Calu3 (cell line): Measurements from ENCODE around the gene IFNGR2. TPM values are rescaled to one million over a fixed set of nuclear protein-coding genes. Genes with fewer than 3 reads are reported as not detected.

ENCODE experiments used
- BruUV-seq: library from RNA; stranded (reverse); fragments of 400-500 nt; replicated peaks from 2 replicates; lab custom pipeline; 2021; lab: Mats Ljungman, UMichigan
- CTCF ChIA-PET: fragments of 300-600 bp; sonication (Branson Sonifier 250); formaldehyde crosslinking; loops from one replicate; lab custom pipeline; 2022; ENCODE audit warnings: antibody characterized with exemption; lab: Charles Lee
- DNase-seq: peaks from one replicate; pipeline ENCODE4 v3.0.0; 2022
- H3K27ac Mint-ChIP-seq: one replicate; pipeline ENCODE4 v1.8.0; 2022; ENCODE audit warnings: mixed read lengths; ENCODE audit not compliant: unreplicated experiment
- H3K27me3 Mint-ChIP-seq: one replicate; pipeline ENCODE4 v1.8.0; 2022; ENCODE audit warnings: mixed read lengths; ENCODE audit not compliant: unreplicated experiment
- H3K36me3 Mint-ChIP-seq: one replicate; pipeline ENCODE4 v1.8.0; 2022; ENCODE audit warnings: mild to moderate bottlenecking, moderate library complexity, mixed read lengths; ENCODE audit not compliant: insufficient read depth, unreplicated experiment
- H3K4me1 Mint-ChIP-seq: one replicate; pipeline ENCODE4 v1.8.0; 2022; ENCODE audit warnings: mild to moderate bottlenecking, low read depth, mixed read lengths; ENCODE audit not compliant: unreplicated experiment
- H3K4me3 Mint-ChIP-seq: one replicate; pipeline ENCODE4 v1.8.0; 2022; ENCODE audit warnings: mild to moderate bottlenecking, low read depth, moderate library complexity, mixed read lengths; ENCODE audit not compliant: unreplicated experiment
- H3K9me3 Mint-ChIP-seq: one replicate; pipeline ENCODE4 v1.8.0; 2022; ENCODE audit warnings: low read depth, mixed read lengths; ENCODE audit not compliant: unreplicated experiment
- CTCF ChIP-seq: fragments of 200-600 bp; IDR thresholded peaks from one replicate; pipeline ENCODE4 v1.8.0; 2022; ENCODE audit warnings: antibody characterized with exemption; ENCODE audit not compliant: unreplicated experiment
- intact Hi-C: fragments of 100-400 bp; cut with micrococcal nuclease; formaldehyde crosslinking; loops from one replicate; pipeline ENCODE4 v1.10.0; 2022; ENCODE audit not compliant: unreplicated experiment
- total RNA-seq: library from RNA; stranded (reverse); gene quantifications from 2 replicates; pipeline ENCODE4 v1.2.3, GENCODE V29; 2022

The IFNGR2 gene
- total RNA-seq, 1 experiment from 2014 or later, result 59.8 TPM

GRCh38 chr21:33369586-33369985 lies 33.6 kb upstream of the IFNGR2 start:
- CTCF ChIA-PET, result interaction anchor here (1.0 kb wide), 1 partner anchor 8 kb away, joined by 4 read pairs; no protein-coding TSS in a partner anchor
- H3K36me3 Mint-ChIP-seq, result no peaks in the 10 kb centered on the region

GRCh38 chr21:33370305-33370704 lies 32.9 kb upstream of the IFNGR2 start:
- Mint-ChIP-seq H3K4me1 (peaks cover 5% of the 10 kb centered on the region), H3K36me3 (peaks cover 3% of the 10 kb centered on the region), H3K27me3 (no peaks in the 10 kb centered on the region), H3K4me3 (no peak overlapping the region), H3K27ac (no peak overlapping the region), H3K9me3 (peaks cover 5% of the 10 kb centered on the region)
- CTCF ChIA-PET, result interaction anchor here (1.0 kb wide), 1 partner anchor 9 kb away, joined by 4 read pairs; no protein-coding TSS in a partner anchor
- DNase-seq, result no peak
- intact Hi-C loops, result no loop called here
- no peak for TF ChIP-seq CTCF
- no TSS peak for BruUV-seq

More at GRCh38 chr21:33369586-33369985, 33.6 kb upstream of the IFNGR2 start:
- no peak for TF ChIP-seq CTCF
- intact Hi-C loops, result no loop called here
- DNase-seq, result no peak
- Mint-ChIP-seq H3K27me3 (no peaks in the 10 kb centered on the region), H3K4me3 (no peak overlapping the region), H3K4me1 (no peaks in the 10 kb centered on the region), H3K27ac (no peak overlapping the region), H3K9me3 (peaks cover 5% of the 10 kb centered on the region)
- BruUV-seq, result no TSS peak

- no peak overlapping the region for H3K27ac Mint-ChIP-seq
Observed at GRCh38 chr21:33371366-33371765, 31.8 kb upstream of the IFNGR2 start.

GRCh38 chr21:33372582-33372981 lies 30.6 kb upstream of the IFNGR2 start:
- no peak for DNase-seq
- H3K27ac Mint-ChIP-seq, result no peak overlapping the region
- H3K9me3 Mint-ChIP-seq, result peaks cover 2% of the 10 kb centered on the region
- CTCF ChIA-PET, result no interaction called here
- H3K36me3 Mint-ChIP-seq, result peaks cover 5% of the 10 kb centered on the region
- H3K4me1 Mint-ChIP-seq, result peaks cover 15% of the 10 kb centered on the region
- no peaks in the 10 kb centered on the region for H3K27me3 Mint-ChIP-seq
- intact Hi-C loops, result no loop called here
- no peak for TF ChIP-seq CTCF
- no peak overlapping the region for H3K4me3 Mint-ChIP-seq
- BruUV-seq, result no TSS peak

More at GRCh38 chr21:33371366-33371765, 31.8 kb upstream of the IFNGR2 start:
- H3K36me3 Mint-ChIP-seq, result peaks cover 5% of the 10 kb centered on the region
- CTCF ChIA-PET, result interaction anchor here (0.8 kb wide), 1 partner anchor 10 kb away, joined by 3 read pairs; no protein-coding TSS in a partner anchor
- peaks cover 5% of the 10 kb centered on the region for H3K9me3 Mint-ChIP-seq
- TF ChIP-seq CTCF, result no peak
- BruUV-seq, result no TSS peak
- intact Hi-C loops, result no loop called here
- DNase-seq, result no peak
- H3K4me3 Mint-ChIP-seq, result no peak overlapping the region
- H3K4me1 Mint-ChIP-seq, result peaks cover 9% of the 10 kb centered on the region
- H3K27me3 Mint-ChIP-seq, result no peaks in the 10 kb centered on the region
